ENCODE results near the gene PIM2.

PIM2 gene

DNA sequence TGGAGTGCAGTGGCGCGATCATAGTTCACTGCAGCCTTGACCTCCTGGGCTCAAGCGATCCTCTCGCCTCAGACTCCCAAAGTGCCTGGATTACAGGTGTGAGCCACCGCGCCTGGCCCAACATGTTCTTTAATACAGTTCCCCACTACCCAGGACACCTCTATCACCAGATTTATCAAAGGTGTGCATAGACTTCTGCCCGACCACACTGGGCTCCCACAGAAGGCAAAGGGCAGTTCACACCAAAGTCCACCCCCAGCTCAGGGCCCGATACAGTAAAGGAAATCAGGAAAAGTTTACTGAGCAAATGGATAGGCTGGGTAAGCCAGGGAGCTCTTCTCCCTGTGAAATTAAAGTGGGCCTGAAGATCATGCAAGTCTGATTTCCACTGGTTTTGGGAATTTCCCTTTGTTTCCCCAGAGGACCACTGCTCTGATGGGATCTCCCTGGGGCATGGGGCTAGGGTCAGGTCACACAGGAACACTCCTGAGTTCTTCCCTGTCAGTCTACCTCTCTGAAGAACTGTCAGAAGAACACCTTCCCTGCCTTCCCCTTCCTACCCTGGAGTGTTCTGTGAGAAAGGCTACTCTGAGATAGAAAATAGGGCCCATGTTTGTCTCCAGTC is 17.7 kb upstream of the PIM2 start:
- DNase-seq (ENCODE audit: low read depth in 2 of 2, low spot score in 1 of 2) = no peak

DNA sequence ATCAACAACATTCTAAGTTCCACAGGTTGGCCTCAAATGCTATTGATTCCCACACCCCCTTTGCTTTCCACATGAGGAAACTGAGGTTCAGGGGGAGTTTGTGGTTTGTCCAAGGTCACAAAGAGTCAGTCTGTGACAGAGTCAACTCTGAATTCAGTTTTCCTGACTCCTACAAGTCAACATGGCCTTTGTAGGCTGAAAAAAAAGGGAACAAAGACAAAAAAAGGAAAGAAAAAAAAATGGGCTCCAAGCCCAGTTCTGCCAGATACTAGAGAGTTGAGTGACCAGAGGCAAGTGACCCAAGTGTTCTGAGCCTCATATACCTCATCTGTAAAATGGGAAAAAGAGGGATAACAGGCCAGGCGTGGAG is 16.5 kb upstream of the PIM2 start:
- no peak for DNase-seq (ENCODE audit: low read depth in 2 of 2, low spot score in 1 of 2)

DNA sequence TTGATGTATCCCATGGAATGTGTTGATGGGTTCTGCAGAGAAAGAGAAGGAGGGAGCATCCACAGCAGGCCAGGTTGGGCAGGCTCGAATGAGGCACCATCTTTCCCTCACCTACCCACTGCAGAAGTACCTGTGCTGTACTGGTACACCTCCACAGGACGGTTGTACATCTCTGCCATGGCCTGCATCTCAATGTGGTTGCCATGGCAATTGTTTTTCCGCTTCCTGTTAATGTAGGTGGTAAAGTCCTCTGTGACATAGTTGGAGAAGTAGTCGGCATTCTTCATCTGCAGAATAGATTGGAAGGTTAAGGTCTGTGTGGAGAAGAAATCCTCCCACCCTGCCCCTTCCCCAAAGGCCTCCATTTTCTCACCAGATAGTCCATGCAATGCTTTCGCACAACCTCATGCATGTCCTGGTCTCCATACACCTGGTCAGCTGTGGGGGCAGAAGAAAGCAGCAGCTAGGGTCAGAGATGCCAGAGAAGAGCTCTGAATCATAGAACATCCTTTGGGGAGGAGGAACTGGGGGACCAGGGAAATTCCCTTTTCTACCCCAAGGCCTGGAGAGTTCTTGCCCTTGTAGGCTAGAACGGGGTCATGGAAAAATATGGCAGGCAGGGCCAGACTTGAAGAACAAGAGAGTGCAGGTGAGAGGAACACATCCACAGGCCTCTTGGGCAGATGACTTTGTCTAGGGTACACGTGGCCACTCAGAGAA is 15.9 kb upstream of the PIM2 start:
- DNase-seq (ENCODE audit: low read depth in 2 of 2, low spot score in 1 of 2) = no peak

DNA sequence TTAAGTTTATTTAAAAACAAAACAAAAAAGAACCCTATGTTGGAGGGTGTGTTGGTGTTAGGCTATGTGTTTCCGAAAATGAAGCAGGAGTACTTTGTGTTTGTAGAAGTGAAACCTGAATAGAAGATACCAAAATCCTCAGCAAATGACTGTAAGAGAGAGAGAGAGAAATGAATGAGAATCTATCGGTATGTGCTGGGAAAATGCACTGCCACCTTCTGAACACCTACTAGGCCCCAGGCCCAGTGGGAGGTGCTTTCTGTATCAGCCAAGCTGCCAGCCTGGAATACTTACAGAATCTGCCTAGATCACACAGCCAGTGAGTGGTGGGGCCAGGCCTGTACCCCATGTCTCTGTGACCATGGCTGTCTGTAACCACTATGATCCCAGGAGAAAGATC is 14.9 kb upstream of the PIM2 start:
- no peak for DNase-seq (ENCODE audit: low read depth in 2 of 2, low spot score in 1 of 2)

DNA sequence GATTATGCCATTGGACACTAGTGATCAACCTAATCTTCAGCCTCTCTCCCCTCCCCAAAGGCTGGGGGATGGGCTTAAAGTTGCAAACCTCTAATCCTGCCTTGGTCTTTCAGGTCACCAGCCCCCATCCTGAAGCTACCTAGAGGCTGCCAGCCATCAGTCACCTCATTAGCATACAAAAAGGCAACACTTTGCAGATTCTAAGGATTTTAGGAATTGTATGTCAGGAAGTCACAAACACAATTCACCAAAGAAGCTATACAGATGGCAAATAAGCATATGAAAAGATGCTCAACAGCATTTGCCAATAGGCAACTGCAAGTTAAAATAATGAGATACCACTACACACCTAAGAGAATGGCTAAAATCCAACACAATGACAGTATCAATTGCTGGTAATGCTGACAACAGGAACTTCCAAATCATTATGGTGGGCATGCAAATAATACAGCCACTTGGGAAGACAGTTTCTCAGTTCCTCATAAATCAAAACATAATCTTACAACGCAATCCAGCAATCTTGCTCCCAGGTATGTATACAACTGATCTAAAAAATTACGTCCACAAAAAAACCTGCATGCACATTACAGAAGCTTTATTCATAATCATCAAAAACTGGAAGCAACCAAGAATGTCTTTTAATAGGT is 9.0 kb upstream of the PIM2 start:
- DNase-seq (ENCODE audit: low read depth in 2 of 2, low spot score in 1 of 2) = no peak

DNA sequence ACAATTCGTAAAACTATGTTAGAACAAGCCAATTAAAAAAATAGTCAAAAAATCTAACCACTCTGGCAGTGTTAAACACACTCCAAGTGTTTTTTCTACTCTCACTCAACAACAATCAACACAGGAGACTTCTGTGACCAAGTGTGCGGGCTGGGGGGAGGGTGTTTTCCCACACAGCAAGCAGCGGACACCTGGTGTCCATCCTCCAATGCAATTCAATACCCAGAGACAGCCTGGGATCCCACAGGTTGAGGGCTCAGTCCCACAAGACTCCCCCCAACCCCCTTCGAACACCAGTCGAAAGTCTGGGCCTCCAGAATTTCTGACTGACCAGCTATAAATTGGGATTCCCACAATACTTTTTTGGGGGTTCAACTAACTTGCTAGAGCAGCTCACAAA is 8.3 kb upstream of the PIM2 start:
- no peak for DNase-seq (ENCODE audit: low read depth in 2 of 2, low spot score in 1 of 2)

DNA sequence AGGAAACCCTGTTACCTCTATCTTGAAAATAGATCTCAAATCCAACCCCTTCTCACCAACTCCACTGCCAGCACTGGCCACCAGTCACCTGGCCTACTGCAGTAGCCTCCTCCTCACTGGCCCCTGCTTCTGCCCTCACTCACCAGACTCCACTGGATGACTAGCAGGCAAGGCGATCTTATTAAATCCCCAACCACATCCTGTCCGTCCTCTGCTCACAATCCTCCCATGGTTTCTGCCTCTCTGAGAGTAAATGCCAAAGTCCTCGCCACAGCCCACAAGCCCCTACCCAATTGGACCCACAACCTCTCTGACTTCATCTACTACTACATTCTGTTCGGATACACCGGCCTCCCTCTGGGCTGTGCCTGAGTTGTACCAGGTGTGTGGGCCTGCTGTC is 5.4 kb upstream of the PIM2 start:
- no peak for DNase-seq (ENCODE audit: low read depth in 2 of 2, low spot score in 1 of 2)

DNA sequence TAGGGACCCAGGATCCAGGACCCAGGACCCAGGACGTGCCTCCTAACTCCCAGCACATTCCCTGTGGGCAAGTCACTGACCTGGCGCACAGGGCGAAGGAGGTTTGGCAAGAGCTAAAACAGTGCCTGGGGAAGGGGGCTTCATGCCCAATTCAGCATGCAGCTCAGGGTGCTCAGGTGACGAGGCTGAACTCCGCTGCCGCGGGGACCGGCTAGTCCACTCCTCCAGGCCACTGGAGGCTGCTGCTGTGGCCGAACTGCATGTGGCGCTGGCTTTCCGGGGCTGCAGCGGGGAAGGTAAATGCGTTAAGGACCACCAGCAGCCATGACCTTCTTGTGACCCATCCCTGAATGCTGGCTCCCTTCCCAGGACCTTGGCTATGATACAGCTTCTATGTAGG is 4.9 kb upstream of the PIM2 start:
- no peak for DNase-seq (ENCODE audit: low read depth in 2 of 2, low spot score in 1 of 2)

DNA sequence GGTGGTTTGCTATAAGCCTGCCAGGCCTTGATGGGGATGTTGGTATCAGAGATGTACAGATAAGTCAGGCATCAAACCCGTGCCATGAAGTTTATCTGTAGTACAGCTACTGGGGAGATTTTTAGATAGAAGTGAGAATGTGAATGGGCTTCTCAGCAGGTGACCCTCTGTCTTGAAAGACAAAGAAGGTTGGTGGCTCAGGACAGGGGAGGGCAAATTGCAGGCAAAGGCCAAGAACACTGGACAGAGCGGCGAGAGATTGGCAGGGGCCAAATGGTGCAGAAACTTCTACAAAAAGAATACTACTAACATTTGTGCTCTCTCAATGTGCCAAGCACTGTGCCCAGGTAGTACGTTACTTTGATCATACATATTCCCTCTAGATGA is 1.9 kb upstream of the PIM2 start:
- no peak for DNase-seq (ENCODE audit: low read depth in 2 of 2, low spot score in 1 of 2)

DNA sequence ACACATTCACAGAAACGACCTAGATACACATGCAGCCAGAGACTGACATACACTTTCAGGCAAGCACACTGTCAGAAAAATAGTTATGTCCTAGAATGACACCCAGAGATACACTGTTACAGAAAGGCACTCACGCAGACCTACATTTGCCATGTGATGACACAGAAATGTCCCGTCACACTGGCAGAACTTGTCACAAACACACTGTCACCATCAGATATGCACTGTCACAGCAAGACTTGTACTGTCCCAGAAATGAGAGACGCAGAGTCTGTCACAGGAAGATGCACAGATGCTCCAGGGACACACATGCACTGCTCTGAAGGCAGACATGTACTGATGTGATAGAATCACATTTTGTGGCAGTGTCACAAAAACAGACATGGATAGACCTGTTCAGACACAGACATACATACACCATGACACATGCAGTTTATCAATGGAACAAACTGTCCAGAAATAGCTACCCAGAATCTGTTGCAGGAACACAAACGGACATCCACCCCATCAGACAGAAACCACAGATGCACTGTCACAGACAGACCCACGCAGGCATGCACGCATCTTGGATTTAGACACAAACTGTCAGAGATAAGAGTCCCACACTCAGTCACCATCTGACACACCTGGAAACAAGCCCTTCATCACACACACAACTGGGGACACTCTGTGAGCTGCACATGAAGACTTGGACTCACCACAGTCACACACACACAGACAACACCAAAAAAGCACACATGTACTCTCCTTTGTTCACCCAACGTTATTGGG is 1.3 kb upstream of the PIM2 start:
- DNase-seq (ENCODE audit: low read depth in 2 of 2, low spot score in 1 of 2) = no peak

DNA sequence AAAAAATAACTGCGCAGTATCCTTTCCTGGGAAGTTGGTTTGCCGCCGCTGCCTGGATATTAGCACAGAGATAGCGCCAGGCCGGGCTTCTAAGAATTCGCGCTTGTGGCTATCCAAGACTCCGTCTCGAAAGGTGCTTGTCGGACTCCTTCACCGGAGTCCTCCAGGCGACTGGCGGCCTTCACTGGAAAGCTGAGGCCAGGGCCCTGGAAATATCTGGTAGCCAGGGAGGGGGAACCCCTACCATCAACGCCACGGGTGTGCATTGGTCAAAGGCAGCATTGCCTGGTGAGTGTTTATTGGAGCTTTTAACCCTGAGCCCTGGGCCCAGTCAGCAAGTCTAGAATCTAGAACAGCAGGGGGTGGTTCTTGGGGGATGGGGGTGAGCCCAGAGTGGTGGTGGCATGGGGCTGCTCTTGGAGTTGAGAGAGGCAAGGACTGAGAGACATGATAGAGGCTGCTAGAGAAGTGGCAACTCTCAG is 577 bp upstream of the PIM2 start:
- DNase-seq (ENCODE audit: low read depth in 2 of 2, low spot score in 1 of 2) = no peak

DNA sequence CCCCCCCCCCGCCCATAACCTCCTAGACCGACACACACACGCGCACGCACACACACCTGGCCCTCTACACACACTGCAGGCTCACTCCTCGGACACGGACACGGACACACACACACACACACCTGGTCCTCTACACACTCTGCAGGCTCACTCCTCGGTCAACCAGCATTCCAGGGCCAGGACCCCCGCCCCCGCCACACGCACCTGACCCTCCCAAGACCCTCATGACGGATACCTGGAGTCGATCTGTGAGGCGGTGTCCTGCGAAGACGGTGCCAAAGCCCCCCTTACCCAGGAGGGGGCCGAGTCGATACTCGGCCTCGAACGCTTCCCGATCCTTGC is 552 bp downstream of the PIM2 start:
- no peak for DNase-seq (ENCODE audit: low read depth in 2 of 2, low spot score in 1 of 2)

DNA sequence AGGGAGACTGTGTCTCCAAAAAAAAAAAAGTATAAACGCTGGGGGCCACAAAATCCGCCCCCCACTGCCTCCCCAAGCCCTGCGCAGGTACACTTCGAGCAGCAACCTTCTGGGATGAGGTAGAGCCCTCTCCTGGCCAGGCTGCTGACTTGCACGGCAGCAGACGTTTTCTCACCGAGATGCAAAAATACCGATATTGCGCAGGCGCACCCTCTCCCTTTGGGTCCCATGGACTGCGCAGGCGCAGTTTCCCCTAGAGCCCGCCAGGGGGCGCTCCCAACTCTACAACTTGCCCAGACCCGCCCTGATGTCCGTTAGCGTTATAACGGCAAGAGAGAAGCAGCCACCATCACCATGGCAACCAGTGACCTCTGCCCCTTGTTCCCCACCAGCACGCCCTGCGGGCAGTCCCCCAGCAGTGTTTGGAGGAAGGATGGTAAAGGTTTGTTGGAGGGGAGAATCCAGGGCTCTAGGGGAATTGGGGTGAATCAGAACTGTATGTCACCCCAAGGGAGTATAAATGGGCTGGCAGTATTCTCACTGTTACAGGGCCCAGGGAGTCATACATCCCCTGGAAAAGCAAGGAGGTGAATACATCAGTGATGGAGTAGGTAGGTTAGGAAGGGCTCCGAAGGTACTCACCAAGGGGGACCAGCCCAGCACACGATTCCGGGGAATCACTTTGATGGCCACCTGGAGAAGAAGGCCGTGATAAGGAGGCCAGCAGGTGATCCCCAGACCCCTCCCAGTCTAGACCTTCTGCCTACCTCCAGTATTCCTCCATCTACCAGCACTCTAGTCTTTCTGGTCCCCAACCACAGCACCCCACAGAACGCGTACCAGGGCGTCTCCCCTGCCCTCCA is 1.5 kb downstream of the PIM2 start:
- peak; percentile 74 to 77 for DNase-seq (ENCODE audit: low read depth in 2 of 2, low spot score in 1 of 2)

DNA sequence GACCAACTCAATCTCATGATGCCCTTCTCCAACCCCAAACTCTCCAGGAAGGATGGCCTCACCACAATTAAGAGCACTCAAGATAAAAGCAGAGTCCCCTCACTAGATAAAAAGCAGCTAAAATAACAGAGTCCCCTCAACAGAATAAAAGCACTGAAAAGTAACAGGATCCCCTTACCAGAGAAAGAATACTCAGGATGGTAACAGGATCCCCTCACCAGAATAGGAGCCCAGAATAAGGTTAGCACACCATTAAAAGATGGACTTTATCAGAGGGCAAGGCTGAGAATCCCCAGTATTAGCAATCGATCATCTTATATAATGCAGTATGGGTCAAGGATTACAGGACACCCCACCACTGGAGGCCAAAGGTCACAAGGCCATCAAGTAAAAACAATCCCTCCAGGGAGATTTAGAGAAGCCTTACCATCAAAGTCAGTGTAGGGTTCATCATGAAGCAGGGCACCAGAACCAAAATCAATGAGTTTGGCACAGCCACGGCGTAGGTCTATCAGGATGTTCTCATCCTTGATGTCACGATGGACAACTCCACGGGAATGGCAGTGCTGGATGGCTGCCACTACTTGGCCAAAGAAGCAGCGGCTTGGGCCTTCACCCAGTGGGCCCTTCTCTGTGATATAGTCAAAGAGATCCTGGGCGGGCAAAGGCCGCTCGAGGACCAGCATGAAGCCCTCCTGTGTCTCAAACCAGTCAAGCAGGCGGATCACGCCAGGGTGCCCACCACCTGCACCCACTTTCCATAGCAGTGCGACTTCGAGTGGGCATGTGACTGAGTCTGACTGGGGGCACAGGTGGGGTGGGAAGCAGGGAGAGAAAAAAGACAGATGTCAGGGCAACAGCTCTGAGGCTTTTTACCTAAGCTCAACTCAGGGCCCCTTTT is 4.0 kb downstream of the PIM2 start:
- no peak for DNase-seq (ENCODE audit: low read depth in 2 of 2, low spot score in 1 of 2)

DNA sequence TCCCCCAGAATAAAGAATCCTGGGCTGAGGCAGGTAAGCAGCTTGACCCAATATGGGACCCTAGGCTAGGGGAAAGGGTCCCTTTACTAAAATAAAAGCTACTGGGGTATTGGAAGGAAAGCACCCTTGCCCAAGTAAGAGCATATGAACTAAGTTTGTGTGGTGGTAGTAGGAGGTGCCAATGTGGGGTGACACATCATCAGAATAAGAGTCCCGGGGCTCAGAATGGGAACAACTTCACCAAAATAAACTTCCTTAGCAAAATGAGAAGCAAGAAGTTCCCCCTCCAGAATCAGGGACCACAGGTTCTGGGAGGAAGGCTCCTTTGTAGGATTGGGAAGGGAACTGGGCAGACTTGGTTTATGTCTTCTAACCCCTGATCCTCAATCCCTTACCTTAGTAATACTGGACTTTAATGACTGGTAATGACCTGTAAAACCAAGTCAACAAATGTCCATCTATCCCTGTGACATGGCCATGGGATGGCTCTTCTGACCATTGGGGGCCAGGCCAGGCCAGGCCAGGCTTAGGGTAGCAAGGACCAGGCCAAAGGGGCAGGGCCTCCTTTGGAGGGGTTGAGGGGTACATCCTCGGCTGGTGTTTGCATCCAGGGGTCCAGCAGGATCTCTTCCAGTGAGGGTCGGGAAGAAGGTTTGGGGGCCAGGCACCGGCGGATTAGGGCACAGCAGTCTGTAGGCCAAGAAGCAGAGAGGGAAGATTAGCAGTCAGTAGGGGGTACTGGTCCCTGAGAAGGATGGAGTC is 5.0 kb downstream of the PIM2 start:
- DNase-seq (ENCODE audit: low read depth in 2 of 2, low spot score in 1 of 2) = no peak

DNA sequence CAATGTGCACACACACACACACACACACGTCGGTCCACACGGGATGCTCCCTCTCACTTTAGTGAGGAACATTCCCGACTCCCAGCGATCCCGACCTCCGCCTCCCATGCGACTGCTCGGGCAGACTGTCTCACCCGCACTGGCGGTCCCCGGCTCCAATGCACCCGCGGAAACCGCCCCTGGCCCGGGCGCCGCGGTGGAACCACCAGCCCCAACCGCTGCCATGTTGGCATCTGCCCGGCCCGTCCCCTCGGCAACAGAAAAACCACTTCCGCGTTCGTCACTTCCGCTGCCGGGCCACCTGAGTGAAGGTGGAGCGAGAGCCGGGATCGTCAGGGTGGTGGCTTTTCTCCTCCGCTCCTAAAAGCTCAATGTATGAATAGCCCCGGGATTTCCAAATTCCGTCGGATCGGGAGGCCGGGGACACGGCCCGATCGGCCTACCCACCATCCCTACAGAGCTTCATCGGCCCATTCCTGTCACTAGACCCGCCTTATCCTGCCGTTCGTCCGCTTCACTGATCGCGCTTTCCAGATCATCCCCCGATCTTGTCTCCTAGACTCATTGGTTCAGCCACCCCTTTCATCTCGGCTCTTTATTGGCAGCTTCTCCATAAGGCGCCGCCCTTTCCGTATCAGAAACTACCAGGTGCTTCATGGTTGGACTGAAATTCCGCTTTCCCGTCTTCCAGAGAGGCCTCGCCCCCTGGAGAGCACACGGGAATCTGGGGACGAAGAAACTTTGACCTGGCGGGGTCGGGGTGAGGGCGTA is 7.2 kb downstream of the PIM2 start, which contains the start of gene SLC35A2:
Gene SLC35A2 (minus strand): TSS at position 235 of the 771 bp plus-strand sequence. CDS start 10 bp downstream, at position 225.
- DNase-seq (ENCODE audit: low read depth in 2 of 2, low spot score in 1 of 2) = peak; percentile 65 to 72

DNA sequence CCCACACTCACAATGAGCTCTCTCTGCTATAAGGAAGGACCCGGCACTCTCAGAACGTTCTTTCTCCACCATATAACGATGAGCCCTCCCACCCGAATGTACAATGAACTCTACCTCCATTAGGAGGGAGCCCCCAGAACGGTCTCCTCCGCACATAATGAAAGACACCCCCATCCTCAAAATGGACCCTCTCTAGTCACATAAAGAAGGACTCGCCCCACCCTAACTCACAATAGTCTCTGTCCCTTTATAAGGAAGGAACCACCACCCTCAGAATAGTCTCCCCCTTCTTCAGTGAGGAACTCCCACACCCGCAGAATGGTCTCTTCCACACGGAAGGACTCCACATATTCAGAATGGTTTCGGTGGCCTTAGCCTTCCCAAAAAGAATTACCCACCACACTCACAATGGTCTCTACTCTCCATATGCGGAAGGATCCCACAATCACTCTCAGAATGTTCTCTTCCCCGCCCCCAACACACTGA is 7.9 kb downstream of the PIM2 start:
- no peak for DNase-seq (ENCODE audit: low read depth in 2 of 2, low spot score in 1 of 2)

DNA sequence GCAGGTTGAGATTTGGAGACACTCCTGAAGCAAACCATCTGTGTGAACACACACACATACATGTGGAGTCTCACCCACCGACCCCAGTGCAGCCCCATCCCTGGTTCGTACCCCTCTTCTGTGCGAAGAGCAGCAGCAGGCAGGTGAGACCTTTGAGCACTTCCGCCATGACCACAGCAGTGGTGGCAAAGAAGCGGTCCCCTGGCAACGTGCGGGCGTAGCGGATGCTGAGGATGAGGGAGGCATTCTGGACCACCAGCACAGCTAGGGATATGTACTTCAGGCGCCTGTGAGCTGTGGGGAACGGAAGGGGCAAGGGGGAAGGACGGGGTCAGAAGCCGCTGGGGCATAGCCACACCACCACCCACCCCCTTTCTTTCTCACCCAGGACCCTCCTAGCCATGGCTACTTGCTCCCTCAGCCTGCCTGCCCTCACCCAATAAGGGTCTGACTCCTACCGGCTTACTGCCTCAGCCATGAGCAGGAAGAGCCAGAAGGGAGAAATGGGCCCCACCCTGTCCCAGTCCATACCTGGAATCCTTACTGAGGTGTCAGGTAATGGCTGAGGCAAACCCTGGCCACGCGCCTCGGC is 9.0 kb downstream of the PIM2 start:
- no peak for DNase-seq (ENCODE audit: low read depth in 2 of 2, low spot score in 1 of 2)
